CD4-positive, alpha-beta T cell treated with Interleukin-10 for 1 hour (primary cell): ENCODE results near the gene CIBAR2.

Experiments used
- DNase-seq: peaks from one replicate; pipeline ENCODE4 v3.0.0-alpha.2; 2020

The CIBAR2 gene

GRCh38 chr16:85101956-85102630 is 10.2 kb downstream of the CIBAR2 start:
- no peak for DNase-seq

GRCh38 chr16:85100265-85100664 is 12.0 kb downstream of the CIBAR2 start:
- DNase-seq, result no peak

- no peak for DNase-seq
Measured at GRCh38 chr16:85098565-85098964, 13.7 kb downstream of the CIBAR2 start.

GRCh38 chr16:85096921-85097320 is 15.4 kb downstream of the CIBAR2 start:
- DNase-seq, result no peak

- no peak for DNase-seq
Measured at GRCh38 chr16:85094812-85095211, 17.5 kb downstream of the CIBAR2 start.

GRCh38 chr16:85094176-85094805 is 18.0 kb downstream of the CIBAR2 start:
- no peak for DNase-seq

- no peak for DNase-seq
Measured at GRCh38 chr16:85093705-85094104, 18.6 kb downstream of the CIBAR2 start.

GRCh38 chr16:85092851-85093250 is 19.4 kb downstream of the CIBAR2 start:
- DNase-seq, result no peak

- no peak for DNase-seq
Measured at GRCh38 chr16:85092309-85092708, 20.0 kb downstream of the CIBAR2 start.

- DNase-seq, result no peak
Measured at GRCh38 chr16:85091522-85091910, 20.8 kb downstream of the CIBAR2 start.

GRCh38 chr16:85090873-85091521 is 21.3 kb downstream of the CIBAR2 start:
- no peak for DNase-seq

GRCh38 chr16:85090181-85090580 is 22.1 kb downstream of the CIBAR2 start:
- DNase-seq, result no peak

GRCh38 chr16:85089525-85089924 is 22.7 kb downstream of the CIBAR2 start:
- no peak for DNase-seq

GRCh38 chr16:85088570-85089199 is 23.6 kb downstream of the CIBAR2 start:
- no peak for DNase-seq

- no peak for DNase-seq
Measured at GRCh38 chr16:85087899-85088569, 24.2 kb downstream of the CIBAR2 start.

GRCh38 chr16:85086347-85087291 is 25.7 kb downstream of the CIBAR2 start:
- DNase-seq, result peak; percentile 80

- DNase-seq, result no peak
Measured at GRCh38 chr16:85085721-85086120, 26.6 kb downstream of the CIBAR2 start.

- DNase-seq, result no peak
Measured at GRCh38 chr16:85084841-85085510, 27.3 kb downstream of the CIBAR2 start.

GRCh38 chr16:85083051-85083639 is 29.1 kb downstream of the CIBAR2 start:
- no peak for DNase-seq

GRCh38 chr16:85082173-85083050 is 29.9 kb downstream of the CIBAR2 start:
- no peak for DNase-seq
